H1 (cell line): ENCODE measurements around the gene COL21A1. TPM values are rescaled to one million over a fixed set of nuclear protein-coding genes. Genes with fewer than 3 reads are reported as not detected.
A peak's percentile ranks its signal among the peaks of the same experiment; 100 is the strongest.

Experiments
- CTCF ChIA-PET: fragments of 300-600 bp; sonication (Branson Sonifier 250); formaldehyde crosslinking; loops from one replicate; lab custom pipeline; 2021; ENCODE audit not compliant: partially characterized antibody; lab: Charles Lee
- POLR2A ChIA-PET: fragments of 300-600 bp; sonication (Branson Sonifier 250); formaldehyde crosslinking; loops from one replicate; lab custom pipeline; 2021; ENCODE audit warnings: inconsistent platforms; ENCODE audit not compliant: partially characterized antibody; lab: Charles Lee
- DNase-seq, 2 experiments: peaks; one replicate each; pipeline versions ENCODE4 v3.0.0 to v3.0.0-alpha.2; 2010 to 2022; ENCODE audit warnings: low spot score in 2 of 2, low read depth in 1 of 2, mixed read lengths in 1 of 2
- FAIRE-seq: peaks from 2 replicates; lab custom pipeline; 2011; peaks lifted over from hg19 to GRCh38; lab: Jason Lieb, UNC
- H2AFZ ChIP-seq: 2 replicates; pipeline ENCODE4 v1.8.1; 2012; ENCODE audit warnings: low read length, inconsistent platforms
- H2AK5ac ChIP-seq: 2 replicates; pipeline ENCODE4 v1.6.1; 2013; ENCODE audit warnings: low read depth, low read length
- H2BK120ac ChIP-seq: replicated peaks from 2 replicates; pipeline ENCODE3; 2013; ENCODE audit warnings: low read depth, low read length, inconsistent platforms
- H2BK12ac ChIP-seq: 2 replicates; pipeline ENCODE4 v1.6.1; 2013; ENCODE audit warnings: low read depth, low read length
- H2BK15ac ChIP-seq: 2 replicates; pipeline ENCODE4 v1.6.1; 2013; ENCODE audit warnings: low read length
- H2BK20ac ChIP-seq: 2 replicates; pipeline ENCODE4 v1.6.1; 2013; ENCODE audit warnings: low read length
- H2BK5ac ChIP-seq: 2 replicates; pipeline ENCODE4 v1.6.1; 2013; ENCODE audit warnings: low read depth, low read length
- H3K14ac ChIP-seq: 2 replicates; pipeline ENCODE4 v1.6.1; 2013; ENCODE audit warnings: inconsistent platforms; ENCODE audit not compliant: insufficient read length
- H3K18ac ChIP-seq: 2 replicates; pipeline ENCODE4 v1.6.1; 2013; ENCODE audit warnings: low read length; ENCODE audit errors: extremely low read depth
- H3K23ac ChIP-seq: 2 replicates; pipeline ENCODE4 v1.6.1; 2013; ENCODE audit warnings: inconsistent platforms; ENCODE audit not compliant: insufficient read length
- H3K23me2 ChIP-seq: 2 replicates; pipeline ENCODE4 v1.6.1; 2013; ENCODE audit warnings: low read depth, low read length
- H3K27ac ChIP-seq: 2 replicates; pipeline ENCODE4 v1.6.1; 2011; ENCODE audit warnings: low read depth, low read length, inconsistent platforms
- H3K27me3 ChIP-seq, 4 experiments: replicated peaks in 1 of 4; 1 replicate in 1 of 4; 2 replicates in 3 of 4; pipeline versions ENCODE4 v1.6.1 to v1.8.1; 2011 to 2013; ENCODE audit warnings: low read length in 3 of 4, mild to moderate bottlenecking in 3 of 4, inconsistent platforms in 2 of 4, mixed read lengths in 2 of 4, moderate library complexity in 1 of 4; ENCODE audit not compliant: control insufficient read depth in 3 of 4, insufficient read depth in 3 of 4; ENCODE audit errors: extremely low read depth in 1 of 4
- H3K36me3 ChIP-seq, 4 experiments: 2 replicates each; pipeline versions ENCODE4 v1.6.1 to v1.8.1; 2011 to 2013; ENCODE audit warnings: mild to moderate bottlenecking in 4 of 4, low read length in 3 of 4, moderate library complexity in 2 of 4, control low read depth in 1 of 4, inconsistent platforms in 1 of 4; ENCODE audit not compliant: insufficient read depth in 4 of 4, control insufficient read depth in 2 of 4
- H3K4ac ChIP-seq: replicated peaks from 2 replicates; pipeline ENCODE3; 2013; ENCODE audit warnings: low read length, low read depth, mixed read lengths, inconsistent platforms; ENCODE audit not compliant: insufficient read length
- H3K4me1 ChIP-seq, 4 experiments: replicated peaks in 1 of 4; 1 replicate in 1 of 4; 2 replicates in 3 of 4; pipeline versions ENCODE4 v1.6.1 to v1.8.1; 2011 to 2013; ENCODE audit warnings: low read length in 3 of 4, inconsistent platforms in 2 of 4, mixed read lengths in 1 of 4; ENCODE audit not compliant: insufficient read depth in 4 of 4, control insufficient read depth in 3 of 4
- H3K4me2 ChIP-seq, 2 experiments: 2 replicates each; pipeline versions ENCODE4 v1.6.1 to v1.8.1; 2011 to 2013; ENCODE audit warnings: low read depth in 2 of 2, low read length in 2 of 2, control low read depth in 1 of 2, inconsistent platforms in 1 of 2, mild to moderate bottlenecking in 1 of 2; ENCODE audit not compliant: insufficient read depth in 1 of 2
- H3K4me3 ChIP-seq, 4 experiments: fragments of 200-600, 300-600 bp in 1 of 4; sonication (generic), shearing (Covaris generic), sonication (Bioruptor Twin) in 1 of 4; 2 replicates each; pipeline versions ENCODE4 v1.5.1 to v1.8.1; 2011 to 2016; ENCODE audit warnings: low read length in 4 of 4, low read depth in 3 of 4, control low read depth in 2 of 4, inconsistent platforms in 2 of 4, mild to moderate bottlenecking in 2 of 4, mixed read lengths in 1 of 4, moderate library complexity in 1 of 4; ENCODE audit not compliant: insufficient read depth in 2 of 4; ENCODE audit errors: extremely low read depth in 1 of 4
- H3K56ac ChIP-seq: replicated peaks from 2 replicates; pipeline ENCODE3; 2013; ENCODE audit warnings: low read depth, mild to moderate bottlenecking, mixed read lengths, low read length, inconsistent platforms; ENCODE audit not compliant: insufficient read length
- H3K79me1 ChIP-seq: 2 replicates; pipeline ENCODE4 v1.6.1; 2013; ENCODE audit warnings: low read depth, low read length, control low read depth
- H3K79me2 ChIP-seq, 2 experiments: 2 replicates each; pipeline versions ENCODE4 v1.6.1 to v1.8.1; 2012 to 2013; ENCODE audit warnings: low read length in 2 of 2, mild to moderate bottlenecking in 2 of 2, inconsistent platforms in 1 of 2; ENCODE audit not compliant: insufficient read depth in 2 of 2, control insufficient read depth in 1 of 2
- H3K9ac ChIP-seq, 4 experiments: replicated peaks in 1 of 4; 1 replicate in 1 of 4; 2 replicates in 3 of 4; pipeline versions ENCODE4 v1.6.1 to v1.8.1; 2011 to 2013; ENCODE audit warnings: low read depth in 3 of 4, low read length in 3 of 4, control low read depth in 2 of 4, mild to moderate bottlenecking in 2 of 4, moderate library complexity in 2 of 4, inconsistent platforms in 1 of 4; ENCODE audit errors: extremely low read depth in 1 of 4
- H3K9me3 ChIP-seq, 2 experiments: 2 replicates each; pipeline versions ENCODE4 v1.6.1 to v1.8.1; 2012 to 2013; ENCODE audit warnings: mild to moderate bottlenecking in 2 of 2, moderate library complexity in 2 of 2, control low read depth in 1 of 2, inconsistent platforms in 1 of 2, low read depth in 1 of 2, low read length in 1 of 2, mixed read lengths in 1 of 2; ENCODE audit not compliant: insufficient read depth in 2 of 2
- H4K20me1 ChIP-seq, 2 experiments: replicated peaks in 1 of 2; 2 replicates each; pipeline versions ENCODE3 to v1.8.1; 2011 to 2013; ENCODE audit warnings: inconsistent platforms in 2 of 2, low read length in 2 of 2, mild to moderate bottlenecking in 1 of 2; ENCODE audit not compliant: insufficient read depth in 2 of 2, control insufficient read depth in 1 of 2
- H4K5ac ChIP-seq: 2 replicates; pipeline ENCODE4 v1.6.1; 2013; ENCODE audit warnings: low read length, low read depth, mixed read lengths, inconsistent platforms; ENCODE audit not compliant: insufficient read length
- H4K8ac ChIP-seq: 2 replicates; pipeline ENCODE4 v1.8.0; 2013; ENCODE audit warnings: mild to moderate bottlenecking, moderate library complexity, low read length, inconsistent platforms; ENCODE audit not compliant: insufficient read depth; ENCODE audit errors: extremely low read depth
- H4K91ac ChIP-seq: replicated peaks from 2 replicates; pipeline ENCODE3; 2013; ENCODE audit warnings: low read length, mixed read lengths, inconsistent platforms; ENCODE audit not compliant: insufficient read length
- ASH2L ChIP-seq: fragments of 200-600, 300-600 bp; sonication (generic); IDR thresholded peaks from one replicate; pipeline ENCODE4 v1.7.1; 2017; ENCODE audit warnings: low read length
- ATF2 ChIP-seq: IDR thresholded peaks from 2 replicates; pipeline ENCODE4 v1.6.1; 2012; ENCODE audit warnings: low read length, inconsistent platforms
- ATF3 ChIP-seq: IDR thresholded peaks from 2 replicates; pipeline ENCODE4 v1.6.1; 2011; ENCODE audit warnings: low read depth, mild to moderate bottlenecking, low read length; ENCODE audit not compliant: insufficient read depth
- EGR1 ChIP-seq: IDR thresholded peaks from 2 replicates; pipeline ENCODE4 v1.6.1; 2011; ENCODE audit warnings: low read depth, low read length, borderline replicate concordance
- EP300 ChIP-seq, 2 experiments: IDR thresholded peaks; 1 replicate in 1 of 2; 2 replicates in 1 of 2; pipeline ENCODE4 v1.6.1; 2011 to 2012; ENCODE audit warnings: low read depth in 2 of 2, low read length in 2 of 2, mild to moderate bottlenecking in 2 of 2, borderline replicate concordance in 1 of 2, inconsistent platforms in 1 of 2, moderate library complexity in 1 of 2
- FOSL1 ChIP-seq: IDR thresholded peaks from 2 replicates; pipeline ENCODE4 v1.6.1; 2011; ENCODE audit warnings: mild to moderate bottlenecking, low read depth, low read length, moderate library complexity; ENCODE audit not compliant: insufficient read depth
- POLR2A ChIP-seq, 2 experiments: IDR thresholded peaks; 1 replicate in 1 of 2; 2 replicates in 1 of 2; pipeline ENCODE4 v1.6.1; 2011; ENCODE audit warnings: low read depth in 2 of 2, low read length in 2 of 2, mild to moderate bottlenecking in 2 of 2; ENCODE audit errors: control extremely low read depth in 1 of 2
- RXRA ChIP-seq: IDR thresholded peaks from 2 replicates; pipeline ENCODE4 v1.6.1; 2011; ENCODE audit warnings: low read depth, mild to moderate bottlenecking, low read length, moderate library complexity; ENCODE audit not compliant: insufficient read depth
- SP2 ChIP-seq: IDR thresholded peaks from 2 replicates; pipeline ENCODE4 v1.6.1; 2012; ENCODE audit warnings: mild to moderate bottlenecking, low read length, inconsistent platforms
- USF2 ChIP-seq: IDR thresholded peaks from 2 replicates; pipeline ENCODE4 v1.6.1; 2011; ENCODE audit warnings: low read length, improper control_type of control experiment
- WGBS, 2 experiments: shearing (Covaris generic) in 1 of 2; methylation state at CpG; one replicate each; pipeline versions ENCODE4 v1.1.6 to v1.1.7; 2013 to 2015; ENCODE audit warnings: low lambda C conversion rate in 2 of 2, mixed read lengths in 2 of 2, inconsistent platforms in 1 of 2, low coverage in 1 of 2, missing lambda C conversion rate in 1 of 2; ENCODE audit not compliant: insufficient replicate concordance in 2 of 2, insufficient coverage in 1 of 2, insufficient read length in 1 of 2; ENCODE audit errors: extremely low coverage in 1 of 2, missing lambda C conversion rate in 1 of 2; 5-methylcytosine and 5-hydroxymethylcytosine counted together
- polyA plus RNA-seq, 7 experiments: library from polyadenylated mRNA; depleted of rRNA in 3 of 7; stranded (reverse) in 5 of 7; unstranded in 2 of 7; fragments of >200 nt in 5 of 7; fragments of 200-250 nt in 2 of 7; gene quantifications; 1 replicate in 5 of 7; 2 replicates in 1 of 7; 4 replicates in 1 of 7; pipeline versions ENCODE4 v1.2.1 to v1.2.3, GENCODE V29; 2011 to 2013; ENCODE audit warnings: missing spikeins in 2 of 7, mixed read lengths in 2 of 7
- total RNA-seq: library from RNA; stranded (reverse); fragmentation: NEBNext Ultra II Directional; extraction: Animal tissue kit (Norgen Biotek cat#: 25700); gene quantifications from 2 replicates; pipeline ENCODE4 v1.2.1, GENCODE V29; 2021

Gene COL21A1
- total and polyA plus RNA-seq, 2 of the 8 experiments (the other 6 are each of a cell fraction or from before 2014, with no cell fraction given), result 1.6 to 3.4 TPM

GRCh38 chr6:56245903-56246351 is 1.5 kb downstream of the COL21A1 start:
- H3K56ac ChIP-seq, result no peak overlapping the region

More at GRCh38 chr6:56245903-56246351, 1.5 kb downstream of the COL21A1 start:
- ChIA-PET POLR2A (interaction anchor here (0.7 to 1.4 kb wide), 2 partner anchors 11 to 236 kb away, joined by 3 to 6 read pairs; no protein-coding TSS in a partner anchor), CTCF (interaction anchor here (0.7 kb wide), 1 partner anchor 602 kb away, joined by 5 read pairs; no protein-coding TSS in a partner anchor)
- H4K5ac ChIP-seq, result peak overlapping the region; percentile 60
- no peaks in the 10 kb centered on the region for H4K20me1 ChIP-seq
- no peak overlapping the region for H2BK12ac ChIP-seq
- no peaks in the 10 kb centered on the region for H3K9me3 ChIP-seq
- no peak for DNase-seq
- H3K9ac ChIP-seq, result no peak overlapping the region
- H3K27ac ChIP-seq, result no peak overlapping the region
- no peak overlapping the region for H3K14ac ChIP-seq
- H3K79me1 ChIP-seq, result no peaks in the 10 kb centered on the region
- H3K18ac ChIP-seq, result peak overlapping the region; percentile 28; the same call in 1 of the 2 replicates
- H3K23ac ChIP-seq, result no peak overlapping the region
- no peak overlapping the region for H4K8ac ChIP-seq
- peak overlapping the region in 2 of 4 experiments; percentile 51 to 63; a peak in 4 of 8 replicates for H3K4me3 ChIP-seq
- H3K36me3 ChIP-seq, result no peaks in the 10 kb centered on the region
- TF ChIP-seq FOSL1, result no peak
- no peak for TF ChIP-seq EP300 (IDR thresholded peaks at IDR 0.05; ENCODE audit: borderline replicate concordance in 1 of 2, low read depth in 2 of 2, low read length in 2 of 2)
- no peak for TF ChIP-seq ASH2L
- TF ChIP-seq RXRA, result no peak
- TF ChIP-seq POLR2A (IDR thresholded peaks at IDR 0.05; ENCODE audit: control extremely low read depth in 1 of 2, low read depth in 2 of 2, low read length in 2 of 2), result no peak
- no peak for TF ChIP-seq ATF2
- TF ChIP-seq EGR1, result no peak
- no peak for TF ChIP-seq SP2
- TF ChIP-seq USF2, result no peak
- no peak for TF ChIP-seq ATF3
- H3K27me3 ChIP-seq, result no peaks in the 10 kb centered on the region
- H2BK120ac ChIP-seq, result peak overlapping the region; percentile 69
- no peak overlapping the region for H2AK5ac ChIP-seq
- peaks cover 0 to 22% (median 16%) of the 10 kb centered on the region in 4 experiments; a peak in 5 of 7 replicates for H3K4me1 ChIP-seq
- FAIRE-seq, result no peak
- no peak overlapping the region for H2BK5ac ChIP-seq
- peak overlapping the region; percentile 84 to 85 for H3K4me2 ChIP-seq
- H4K91ac ChIP-seq, result no peak overlapping the region
- no peaks in the 10 kb centered on the region for H3K79me2 ChIP-seq
- 26% methylated on average over 2 of the region's 2 CpGs; no CpG with 5 or more reads in 1 of the 2 experiments for WGBS, 2 experiments
- no peak overlapping the region for H3K4ac ChIP-seq
- peaks cover 7% of the 10 kb centered on the region; the same call in 1 of the 2 replicates for H3K23me2 ChIP-seq
- H2BK20ac ChIP-seq, result no peak overlapping the region
- H2BK15ac ChIP-seq, result no peak overlapping the region
- no peak overlapping the region for H2AFZ ChIP-seq
